H9 (cell line): ENCODE measurements around the gene CHAF1B. TPM values are rescaled to one million over a fixed set of nuclear protein-coding genes. Genes with fewer than 3 reads are reported as not detected.

Experiments
- DNase-seq: peaks from one replicate; pipeline ENCODE4 v3.0.0-alpha.2; 2017
- H2AFZ ChIP-seq: one replicate; pipeline ENCODE4 v1.6.1; 2013; ENCODE audit warnings: mild to moderate bottlenecking, low read length, control low read depth, moderate library complexity
- H2AK5ac ChIP-seq: 2 replicates; pipeline ENCODE4 v1.6.1; 2013; ENCODE audit warnings: low read length, control low read depth, mixed read lengths; ENCODE audit not compliant: insufficient read length
- H2BK120ac ChIP-seq: one replicate; pipeline ENCODE4 v1.6.1; 2013; ENCODE audit warnings: low read depth, mild to moderate bottlenecking, low read length, control low read depth, inconsistent platforms; ENCODE audit not compliant: poor library complexity, severe bottlenecking
- H2BK12ac ChIP-seq: 2 replicates; pipeline ENCODE4 v1.6.1; 2013; ENCODE audit warnings: low read length, control low read depth, mixed read lengths, low read depth; ENCODE audit not compliant: insufficient read length
- H2BK15ac ChIP-seq: 2 replicates; pipeline ENCODE4 v1.6.1; 2013; ENCODE audit warnings: low read depth, low read length, control low read depth
- H2BK20ac ChIP-seq: one replicate; pipeline ENCODE4 v1.6.1; 2013; ENCODE audit warnings: low read depth, mild to moderate bottlenecking, low read length, control low read depth, inconsistent platforms; ENCODE audit not compliant: poor library complexity, severe bottlenecking
- H2BK5ac ChIP-seq: 2 replicates; pipeline ENCODE4 v1.6.1; 2013; ENCODE audit warnings: low read length, control low read depth, mixed read lengths; ENCODE audit not compliant: insufficient read length
- H3K14ac ChIP-seq: 2 replicates; pipeline ENCODE4 v1.6.1; 2013; ENCODE audit warnings: low read length, control low read depth; ENCODE audit not compliant: insufficient read depth
- H3K18ac ChIP-seq: 2 replicates; pipeline ENCODE4 v1.6.1; 2013; ENCODE audit warnings: low read depth, mild to moderate bottlenecking, mixed read lengths, low read length, control low read depth; ENCODE audit not compliant: insufficient read length
- H3K23ac ChIP-seq: 2 replicates; pipeline ENCODE4 v1.6.1; 2013; ENCODE audit warnings: low read length, control low read depth, mixed read lengths, low read depth; ENCODE audit not compliant: insufficient read length
- H3K23me2 ChIP-seq: 2 replicates; pipeline ENCODE4 v1.6.1; 2013; ENCODE audit warnings: low read depth, mild to moderate bottlenecking, mixed read lengths, low read length, control low read depth; ENCODE audit not compliant: insufficient read length, poor library complexity, severe bottlenecking
- H3K27ac ChIP-seq: 2 replicates; pipeline ENCODE4 v1.5.1; 2013; ENCODE audit warnings: low read length, control low read depth, mixed read lengths, low read depth; ENCODE audit not compliant: insufficient read length
- H3K27me3 ChIP-seq: 2 replicates; pipeline ENCODE4 v1.6.1; 2013; ENCODE audit warnings: low read length, control low read depth, inconsistent platforms; ENCODE audit not compliant: insufficient read depth
- H3K4ac ChIP-seq: 2 replicates; pipeline ENCODE4 v1.6.1; 2013; ENCODE audit warnings: low read depth, mild to moderate bottlenecking, control low read depth, inconsistent platforms, low read length, moderate library complexity
- H3K4me1 ChIP-seq: 2 replicates; pipeline ENCODE4 v1.6.1; 2013; ENCODE audit warnings: low read length, control low read depth, inconsistent platforms; ENCODE audit not compliant: insufficient read depth
- H3K4me2 ChIP-seq: 2 replicates; pipeline ENCODE4 v1.6.1; 2013; ENCODE audit warnings: low read length, control low read depth, mixed read lengths; ENCODE audit not compliant: insufficient read length, insufficient read depth
- H3K56ac ChIP-seq: 2 replicates; pipeline ENCODE4 v1.6.1; 2013; ENCODE audit warnings: low read depth, mild to moderate bottlenecking, mixed read lengths, low read length, control low read depth; ENCODE audit not compliant: insufficient read length
- H3K79me1 ChIP-seq: 2 replicates; pipeline ENCODE4 v1.6.1; 2013; ENCODE audit warnings: low read depth, mild to moderate bottlenecking, moderate library complexity, low read length, control low read depth, inconsistent platforms; ENCODE audit not compliant: insufficient read depth, poor library complexity, severe bottlenecking
- H3K79me2 ChIP-seq: 2 replicates; pipeline ENCODE4 v1.6.1; 2013; ENCODE audit warnings: low read length, control low read depth, inconsistent platforms; ENCODE audit not compliant: insufficient read depth
- H3K9ac ChIP-seq: 2 replicates; pipeline ENCODE4 v1.6.1; 2013; ENCODE audit warnings: low read length, control low read depth, mixed read lengths; ENCODE audit not compliant: insufficient read length; ENCODE audit errors: extremely low read depth
- H3K9me3 ChIP-seq: one replicate; pipeline ENCODE4 v1.6.1; 2013; ENCODE audit warnings: low read depth, low read length, inconsistent platforms; ENCODE audit not compliant: control insufficient read depth
- H3T11ph ChIP-seq: one replicate; pipeline ENCODE4 v1.6.1; 2013; ENCODE audit warnings: mild to moderate bottlenecking, low read length, control low read depth, inconsistent platforms
- H4K20me1 ChIP-seq: one replicate; pipeline ENCODE4 v1.6.1; 2013; ENCODE audit not compliant: control insufficient read depth, insufficient read length, insufficient read depth
- H4K5ac ChIP-seq: 2 replicates; pipeline ENCODE4 v1.6.1; 2013; ENCODE audit warnings: low read depth, mild to moderate bottlenecking, mixed read lengths, low read length, control low read depth; ENCODE audit not compliant: insufficient read length
- H4K8ac ChIP-seq: replicated peaks from 2 replicates; pipeline ENCODE4 v1.6.1; 2013; ENCODE audit warnings: low read length, control low read depth, mixed read lengths, low read depth; ENCODE audit not compliant: insufficient read length
- H4K91ac ChIP-seq: 2 replicates; pipeline ENCODE4 v1.6.1; 2013; ENCODE audit warnings: low read depth, mild to moderate bottlenecking, moderate library complexity, mixed read lengths, low read length, control low read depth; ENCODE audit not compliant: insufficient read length
- H3K27ac Mint-ChIP-seq, 3 experiments: 2 replicates in 2 of 3; 3 replicates in 1 of 3; pipeline ENCODE4 v1.8.0; 2020 to 2021; ENCODE audit warnings: mixed read lengths in 3 of 3, mild to moderate bottlenecking in 1 of 3, moderate library complexity in 1 of 3
- H3K27me3 Mint-ChIP-seq: 2 replicates; pipeline ENCODE4 v1.8.0; 2021; ENCODE audit warnings: low read depth, mild to moderate bottlenecking, moderate library complexity, mixed read lengths
- H3K36me3 Mint-ChIP-seq, 3 experiments: 2 replicates in 2 of 3; 3 replicates in 1 of 3; pipeline ENCODE4 v1.8.0; 2020 to 2021; ENCODE audit warnings: low read depth in 3 of 3, mixed read lengths in 3 of 3; ENCODE audit not compliant: insufficient read depth in 1 of 3
- H3K4me1 Mint-ChIP-seq, 2 experiments: 2 replicates each; pipeline ENCODE4 v1.8.0; 2020; ENCODE audit warnings: mixed read lengths in 2 of 2
- H3K4me3 Mint-ChIP-seq, 2 experiments: 2 replicates in 1 of 2; 3 replicates in 1 of 2; pipeline ENCODE4 v1.8.0; 2020 to 2021; ENCODE audit warnings: mild to moderate bottlenecking in 2 of 2, mixed read lengths in 2 of 2, moderate library complexity in 1 of 2
- H3K9me3 Mint-ChIP-seq, 2 experiments: 2 replicates in 1 of 2; 3 replicates in 1 of 2; pipeline ENCODE4 v1.8.0; 2020; ENCODE audit warnings: mild to moderate bottlenecking in 2 of 2, mixed read lengths in 2 of 2, moderate library complexity in 1 of 2
- WGBS: extraction: QIAGEN DNeasy Blood & Tissue Kit; methylation state at CpG from one replicate; pipeline ENCODE4 v1.1.7; 2013; ENCODE audit warnings: missing lambda C conversion rate, low lambda C conversion rate, mixed read lengths; ENCODE audit not compliant: insufficient read length; ENCODE audit errors: extremely low coverage; 5-methylcytosine and 5-hydroxymethylcytosine counted together
- total RNA-seq: library from RNA; stranded (reverse); gene quantifications from 2 replicates; pipeline ENCODE4 v1.2.1, GENCODE V29; 2021
- TF ChIP-seq, protein P1 (sequence below): fragments of 200-600 bp; sonication (generic); conservative IDR thresholded peaks from 3 replicates; pipeline ENCODE4 v1.8.0; 2021; ENCODE audit warnings: antibody characterized with exemption, mild to moderate bottlenecking

CHAF1B gene
- total RNA-seq, 1 experiment from 2014 or later = 19.3 TPM

DNA sequence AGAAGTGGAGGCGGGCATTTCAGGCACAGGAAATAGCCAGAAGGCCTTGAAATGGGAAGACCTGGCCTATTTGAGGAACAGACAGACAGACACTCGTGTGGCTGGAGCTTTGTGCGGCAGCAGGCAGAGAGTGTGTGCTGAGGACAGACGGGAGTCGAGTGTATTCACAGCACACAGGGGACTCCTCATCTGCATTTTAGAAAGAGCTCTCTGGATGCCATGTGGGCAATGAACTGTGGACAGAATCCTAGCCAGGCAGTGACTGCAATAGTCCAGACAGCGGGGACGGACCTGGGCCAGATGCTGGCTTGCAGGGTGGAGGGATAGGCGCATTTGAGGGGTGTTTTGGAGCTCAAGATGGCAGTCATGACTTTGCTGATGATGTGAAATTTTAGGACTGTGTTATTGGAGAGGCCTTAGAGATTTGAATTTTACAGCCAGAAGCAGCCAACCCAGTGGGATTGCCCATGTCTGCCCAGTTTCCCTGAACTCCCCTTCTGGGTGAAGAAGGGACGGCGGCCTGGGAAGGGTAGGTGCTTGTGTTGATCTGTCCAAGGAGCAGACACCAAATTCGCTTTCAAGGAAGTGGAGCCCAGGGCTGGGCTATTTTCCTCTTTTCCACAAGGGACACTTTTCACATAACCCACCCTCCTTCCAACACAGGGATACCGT is 43.7 kb downstream of the CHAF1B start:
- Histone ChIP-seq H3K14ac (no peak overlapping the region), H2AFZ (no peak overlapping the region), H3K23me2 (no peaks in the 10 kb centered on the region), H2BK12ac (no peak overlapping the region), H2BK5ac (no peak overlapping the region), H3K4ac (no peak overlapping the region), H4K20me1 (peaks cover 4% of the 10 kb centered on the region), H3K4me1 (peaks cover 2% of the 10 kb centered on the region; the same call in 1 of the 2 replicates), H3K27me3 (no peaks in the 10 kb centered on the region), H2AK5ac (no peak overlapping the region), H3K23ac (no peak overlapping the region), H3K18ac (no peak overlapping the region), H3K9me3 (no peaks in the 10 kb centered on the region), H2BK120ac (no peak overlapping the region), H4K91ac (no peak overlapping the region), H3K79me1 (no peaks in the 10 kb centered on the region), H4K5ac (no peak overlapping the region), H2BK20ac (no peak overlapping the region), H4K8ac (no peak overlapping the region), H3K56ac (no peak overlapping the region), H3K27ac (no peak overlapping the region), H3K79me2 (no peaks in the 10 kb centered on the region), H2BK15ac (no peak overlapping the region), H3T11ph (no peak overlapping the region), H3K4me2 (no peak overlapping the region), H3K9ac (no peak overlapping the region)
- peak overlapping the region in 1 of 3 experiments; percentile 25; a peak in 2 of 7 replicates for H3K27ac Mint-ChIP-seq
- no peaks in the 10 kb centered on the region; a peak in 1 of 5 replicates for H3K9me3 Mint-ChIP-seq
- H3K27me3 Mint-ChIP-seq = no peaks in the 10 kb centered on the region
- H3K4me3 Mint-ChIP-seq = no peak overlapping the region
- no peak for DNase-seq
- WGBS = no CpG with 5 or more reads among the region's 12 CpGs
- TF ChIP-seq, protein P1, sequence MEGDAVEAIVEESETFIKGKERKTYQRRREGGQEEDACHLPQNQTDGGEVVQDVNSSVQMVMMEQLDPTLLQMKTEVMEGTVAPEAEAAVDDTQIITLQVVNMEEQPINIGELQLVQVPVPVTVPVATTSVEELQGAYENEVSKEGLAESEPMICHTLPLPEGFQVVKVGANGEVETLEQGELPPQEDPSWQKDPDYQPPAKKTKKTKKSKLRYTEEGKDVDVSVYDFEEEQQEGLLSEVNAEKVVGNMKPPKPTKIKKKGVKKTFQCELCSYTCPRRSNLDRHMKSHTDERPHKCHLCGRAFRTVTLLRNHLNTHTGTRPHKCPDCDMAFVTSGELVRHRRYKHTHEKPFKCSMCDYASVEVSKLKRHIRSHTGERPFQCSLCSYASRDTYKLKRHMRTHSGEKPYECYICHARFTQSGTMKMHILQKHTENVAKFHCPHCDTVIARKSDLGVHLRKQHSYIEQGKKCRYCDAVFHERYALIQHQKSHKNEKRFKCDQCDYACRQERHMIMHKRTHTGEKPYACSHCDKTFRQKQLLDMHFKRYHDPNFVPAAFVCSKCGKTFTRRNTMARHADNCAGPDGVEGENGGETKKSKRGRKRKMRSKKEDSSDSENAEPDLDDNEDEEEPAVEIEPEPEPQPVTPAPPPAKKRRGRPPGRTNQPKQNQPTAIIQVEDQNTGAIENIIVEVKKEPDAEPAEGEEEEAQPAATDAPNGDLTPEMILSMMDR = no peak
- H3K4me1 Mint-ChIP-seq = peaks cover 13 to 17% of the 10 kb centered on the region in 2 experiments
- no peaks in the 10 kb centered on the region; a peak in 1 of 7 replicates for H3K36me3 Mint-ChIP-seq
